HFFc6 (cell line): ENCODE data around the gene CSGALNACT2. TPM values are rescaled to one million over a fixed set of nuclear protein-coding genes. Genes with fewer than 3 reads are reported as not detected.
"Not testable (repeated sequence)": the region's sequence is repeated elsewhere in the genome, so short reads cannot be mapped to it uniquely, and the experiment has no call there.

ENCODE experiments used
- DNase-seq: peaks from one replicate; pipeline ENCODE4 v3.0.0-alpha.2; 2018
- H3K27ac Mint-ChIP-seq: 2 replicates; pipeline ENCODE4 v1.8.0; 2020; ENCODE audit warnings: mild to moderate bottlenecking, mixed read lengths
- H3K27me3 Mint-ChIP-seq: 2 replicates; pipeline ENCODE4 v1.8.0; 2021; ENCODE audit warnings: mild to moderate bottlenecking, moderate library complexity, mixed read lengths; ENCODE audit not compliant: insufficient read depth
- H3K36me3 Mint-ChIP-seq: 2 replicates; pipeline ENCODE4 v1.8.0; 2021; ENCODE audit warnings: low read depth, mixed read lengths
- H3K4me1 Mint-ChIP-seq: 2 replicates; pipeline ENCODE4 v1.8.0; 2020; ENCODE audit warnings: low read depth, mixed read lengths
- H3K4me3 Mint-ChIP-seq: 2 replicates; pipeline ENCODE4 v1.8.0; 2020; ENCODE audit warnings: mild to moderate bottlenecking, moderate library complexity, mixed read lengths
- H3K9me3 Mint-ChIP-seq: 2 replicates; pipeline ENCODE4 v1.8.0; 2020; ENCODE audit warnings: mild to moderate bottlenecking, mixed read lengths
- total RNA-seq, 6 experiments: library from RNA; stranded (reverse); fragmentation: NEBNext Ultra II Directional; extraction: Animal tissue kit (Norgen Biotek cat#: 25700); gene quantifications; 2 replicates in 1 of 6; 3 replicates in 5 of 6; pipeline ENCODE4 v1.2.3, GENCODE V29; 2021
- TF ChIP-seq, protein P1 (sequence below): fragments of 200-600 bp; sonication (generic); IDR thresholded peaks from 2 replicates; pipeline ENCODE4 v1.5.0; 2021; ENCODE audit warnings: antibody characterized with exemption, mild to moderate bottlenecking

Gene CSGALNACT2
- total RNA-seq, 6 experiments from 2014 or later, result 18.0 to 20.8 (median 18.6) TPM

DNA sequence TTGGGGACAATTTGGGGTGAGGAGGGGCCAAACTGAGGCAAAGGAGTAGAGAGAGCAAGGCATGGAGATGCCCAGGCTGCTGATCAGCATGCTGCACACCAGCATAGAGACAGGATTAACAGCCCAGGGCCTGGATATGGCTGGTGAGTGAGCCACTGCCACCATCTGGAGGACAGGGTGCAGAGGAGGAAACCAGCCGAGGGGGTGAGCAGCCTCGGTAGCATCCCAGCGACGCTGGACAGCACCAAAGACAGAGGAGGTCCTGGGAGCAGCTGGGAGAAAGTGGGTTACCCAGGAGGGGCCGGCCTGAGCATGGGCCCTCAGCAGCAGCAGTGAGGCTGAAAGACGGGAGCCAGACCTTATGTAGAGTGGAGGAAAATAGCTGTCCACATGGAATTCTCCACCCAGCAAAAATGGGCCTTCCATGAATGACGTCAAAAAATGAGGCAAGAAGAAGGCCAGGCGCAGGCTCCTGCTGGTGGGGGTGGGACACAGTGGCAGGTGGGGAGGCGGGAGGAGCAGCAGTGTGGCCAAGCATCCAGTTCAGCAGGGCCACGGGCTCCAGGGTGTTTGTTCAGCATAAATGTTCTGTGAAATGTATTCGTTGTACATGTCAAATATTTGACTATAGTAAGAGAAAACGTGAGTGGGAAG, 44.7 kb upstream of the CSGALNACT2 start:
- TF ChIP-seq, protein P1, sequence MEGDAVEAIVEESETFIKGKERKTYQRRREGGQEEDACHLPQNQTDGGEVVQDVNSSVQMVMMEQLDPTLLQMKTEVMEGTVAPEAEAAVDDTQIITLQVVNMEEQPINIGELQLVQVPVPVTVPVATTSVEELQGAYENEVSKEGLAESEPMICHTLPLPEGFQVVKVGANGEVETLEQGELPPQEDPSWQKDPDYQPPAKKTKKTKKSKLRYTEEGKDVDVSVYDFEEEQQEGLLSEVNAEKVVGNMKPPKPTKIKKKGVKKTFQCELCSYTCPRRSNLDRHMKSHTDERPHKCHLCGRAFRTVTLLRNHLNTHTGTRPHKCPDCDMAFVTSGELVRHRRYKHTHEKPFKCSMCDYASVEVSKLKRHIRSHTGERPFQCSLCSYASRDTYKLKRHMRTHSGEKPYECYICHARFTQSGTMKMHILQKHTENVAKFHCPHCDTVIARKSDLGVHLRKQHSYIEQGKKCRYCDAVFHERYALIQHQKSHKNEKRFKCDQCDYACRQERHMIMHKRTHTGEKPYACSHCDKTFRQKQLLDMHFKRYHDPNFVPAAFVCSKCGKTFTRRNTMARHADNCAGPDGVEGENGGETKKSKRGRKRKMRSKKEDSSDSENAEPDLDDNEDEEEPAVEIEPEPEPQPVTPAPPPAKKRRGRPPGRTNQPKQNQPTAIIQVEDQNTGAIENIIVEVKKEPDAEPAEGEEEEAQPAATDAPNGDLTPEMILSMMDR, result peak; percentile 43; the same call in 1 of the 2 replicates
- no peak overlapping the region for H3K4me3 Mint-ChIP-seq
- no peaks in the 10 kb centered on the region for H3K4me1 Mint-ChIP-seq
- DNase-seq, result peak; percentile 52
- H3K36me3 Mint-ChIP-seq, result no peaks in the 10 kb centered on the region
- H3K27ac Mint-ChIP-seq, result no peak overlapping the region
- H3K9me3 Mint-ChIP-seq, result no peaks in the 10 kb centered on the region
- H3K27me3 Mint-ChIP-seq, result peaks cover 27% of the 10 kb centered on the region

DNA sequence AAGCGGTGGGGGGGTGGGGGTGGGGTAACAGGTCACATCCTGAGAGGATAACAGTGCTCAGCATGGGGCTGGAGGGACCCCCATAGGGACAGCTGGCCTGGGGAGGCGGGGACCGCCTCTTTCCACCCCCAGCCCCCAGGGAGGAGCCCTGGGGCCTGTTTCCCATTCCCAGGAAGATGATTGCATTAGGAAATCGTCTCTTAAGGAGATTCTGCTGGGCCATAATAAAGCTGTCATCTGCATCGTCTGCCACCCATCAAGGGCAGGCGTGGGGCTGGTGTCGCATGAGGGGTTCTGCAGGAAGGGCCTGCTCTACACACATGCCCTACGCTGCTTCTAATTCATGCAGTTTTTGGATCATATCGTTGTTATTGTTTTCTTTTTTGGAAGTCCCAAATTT, 44.2 kb upstream of the CSGALNACT2 start:
- Mint-ChIP-seq H3K9me3 (no peaks in the 10 kb centered on the region), H3K27me3 (peaks cover 26% of the 10 kb centered on the region), H3K4me1 (no peaks in the 10 kb centered on the region), H3K36me3 (no peaks in the 10 kb centered on the region), H3K4me3 (no peak overlapping the region), H3K27ac (no peak overlapping the region)
- DNase-seq, result no peak
- TF ChIP-seq, protein P1, result no peak

DNA sequence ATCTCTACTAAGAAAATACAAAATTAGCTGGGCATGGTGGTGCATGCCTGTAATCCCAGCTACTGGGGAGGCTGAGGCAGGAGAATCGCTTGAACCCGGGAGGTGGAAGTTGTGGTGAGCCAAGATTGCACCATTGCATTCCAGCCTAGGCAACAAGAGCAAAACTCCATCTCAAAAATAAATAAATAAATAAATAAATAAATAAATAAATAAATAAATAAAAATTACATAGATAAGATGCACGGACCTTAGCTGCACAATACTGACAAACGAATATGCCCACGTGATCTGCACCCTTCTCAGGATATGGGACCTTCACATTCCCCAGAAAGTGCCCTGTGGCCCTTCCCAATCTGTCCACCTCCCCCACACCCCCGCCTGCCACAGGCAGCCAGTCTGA, 38.9 kb upstream of the CSGALNACT2 start:
- H3K36me3 Mint-ChIP-seq, H3K27ac Mint-ChIP-seq, H3K4me3 Mint-ChIP-seq, DNase-seq, H3K9me3 Mint-ChIP-seq, H3K4me1 Mint-ChIP-seq: not testable (repeated sequence)
- H3K27me3 Mint-ChIP-seq, result peaks cover 32% of the 10 kb centered on the region

DNA sequence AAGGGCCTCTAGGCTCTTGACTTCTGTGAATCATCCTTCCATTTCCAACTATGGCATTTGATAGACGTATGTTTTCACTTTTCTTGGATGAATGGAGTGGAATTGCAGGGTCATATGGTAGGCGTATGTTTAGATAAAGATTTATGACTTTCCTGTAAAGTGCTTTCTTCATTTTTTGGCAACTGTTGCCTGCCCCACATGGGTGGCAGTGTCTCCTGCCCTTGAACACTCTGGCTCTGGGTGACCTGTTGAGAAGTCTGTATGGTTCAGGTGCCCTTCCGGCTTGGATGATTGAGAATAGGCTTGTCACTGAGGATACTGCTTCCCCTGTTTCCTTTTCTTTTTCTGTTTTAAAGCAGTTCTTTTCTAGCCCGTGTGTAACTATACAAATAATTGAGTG, 38.3 kb upstream of the CSGALNACT2 start:
- Mint-ChIP-seq H3K4me1 (no peaks in the 10 kb centered on the region), H3K27me3 (peaks cover 28% of the 10 kb centered on the region), H3K36me3 (no peaks in the 10 kb centered on the region), H3K27ac (no peak overlapping the region), H3K4me3 (no peak overlapping the region), H3K9me3 (no peaks in the 10 kb centered on the region)
- no peak for DNase-seq
- TF ChIP-seq, protein P1, result no peak

DNA sequence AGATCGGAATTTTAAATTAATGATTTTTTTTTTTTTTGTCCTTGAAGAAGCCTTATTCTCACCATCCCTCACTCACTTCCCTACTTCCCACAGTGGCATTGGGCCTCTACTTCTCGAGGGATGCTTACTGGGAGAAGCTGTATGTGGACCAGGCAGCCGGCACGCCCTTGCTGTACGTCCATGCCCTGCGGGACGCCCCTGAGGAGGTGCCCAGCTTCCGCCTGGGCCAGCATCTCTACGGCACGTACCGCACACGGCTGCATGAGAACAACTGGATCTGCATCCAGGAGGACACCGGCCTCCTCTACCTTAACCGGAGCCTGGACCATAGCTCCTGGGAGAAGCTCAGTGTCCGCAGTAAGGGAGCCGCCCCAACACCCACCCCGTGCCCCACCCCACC, 37.9 kb upstream of the CSGALNACT2 start:
- H3K27me3 Mint-ChIP-seq, result peaks cover 28% of the 10 kb centered on the region
- no peak for DNase-seq
- TF ChIP-seq, protein P1, result no peak
- no peaks in the 10 kb centered on the region for H3K4me1 Mint-ChIP-seq
- H3K27ac Mint-ChIP-seq, result no peak overlapping the region
- no peaks in the 10 kb centered on the region for H3K36me3 Mint-ChIP-seq
- no peak overlapping the region for H3K4me3 Mint-ChIP-seq
- H3K9me3 Mint-ChIP-seq, result no peaks in the 10 kb centered on the region

DNA sequence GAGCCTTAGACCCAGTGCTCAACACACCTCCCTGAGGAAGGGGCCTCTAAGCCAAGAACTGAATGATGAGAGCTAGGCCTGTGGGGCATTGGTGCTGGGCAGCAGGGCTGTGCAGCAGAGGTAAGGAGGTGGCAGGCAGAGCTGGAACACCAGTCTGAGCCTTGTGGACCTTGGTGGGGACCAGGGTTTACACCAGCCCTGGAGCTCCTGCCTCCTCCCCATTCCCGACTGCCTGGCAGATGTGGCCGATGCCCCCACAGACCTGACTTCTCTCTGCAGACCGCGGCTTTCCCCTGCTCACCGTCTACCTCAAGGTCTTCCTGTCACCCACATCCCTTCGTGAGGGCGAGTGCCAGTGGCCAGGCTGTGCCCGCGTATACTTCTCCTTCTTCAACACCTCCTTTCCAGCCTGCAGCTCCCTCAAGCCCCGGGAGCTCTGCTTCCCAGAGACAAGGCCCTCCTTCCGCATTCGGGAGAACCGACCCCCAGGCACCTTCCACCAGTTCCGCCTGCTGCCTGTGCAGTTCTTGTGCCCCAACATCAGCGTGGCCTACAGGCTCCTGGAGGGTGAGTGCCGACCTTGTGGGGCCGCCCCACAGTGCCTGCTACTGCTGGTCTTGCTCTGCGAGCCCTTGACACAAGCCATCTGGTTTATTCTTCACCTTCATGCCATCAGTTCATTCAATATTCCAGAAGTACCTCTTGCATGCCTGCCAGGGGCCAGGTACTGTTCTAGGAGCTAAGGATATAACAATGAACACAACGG, 36.0 kb upstream of the CSGALNACT2 start:
- no peak overlapping the region for H3K4me3 Mint-ChIP-seq
- DNase-seq, result no peak
- H3K27me3 Mint-ChIP-seq, result peaks cover 27% of the 10 kb centered on the region
- no peak overlapping the region for H3K27ac Mint-ChIP-seq
- TF ChIP-seq, protein P1, result no peak
- no peaks in the 10 kb centered on the region for H3K36me3 Mint-ChIP-seq
- no peaks in the 10 kb centered on the region for H3K4me1 Mint-ChIP-seq
- no peaks in the 10 kb centered on the region for H3K9me3 Mint-ChIP-seq
